ENCODE data around the gene WWOX. TPM values are rescaled to one million over a fixed set of nuclear protein-coding genes. Genes with fewer than 3 reads are reported as not detected.

WWOX gene
- total and polyA plus RNA-seq, 2 donors (not counting 1 experiment from before 2014, with no cell fraction given): 10.5 to 42.3 TPM

GRCh38 chr16:78205506-78205905 is 106.1 kb downstream of the WWOX start:
- Mint-ChIP-seq H3K27ac (no peak overlapping the region), H3K4me3 (no peak overlapping the region)

GRCh38 chr16:78206623-78207223 is 107.3 kb downstream of the WWOX start:
- CTCF ChIA-PET: no interaction called here
- Histone ChIP-seq H3K4me3 (ENCODE audit: control extremely low read depth in 1 of 5, extremely low read depth in 1 of 5, insufficient read depth in 1 of 5, low read depth in 2 of 5, low read length in 4 of 5) (no peak overlapping the region), H3K4me2 (replicated peaks; ENCODE audit: low read depth, low read length, poor library complexity, severe bottlenecking) (no peak overlapping the region), H2AFZ (ENCODE audit: insufficient read depth, low read depth, low read length, poor library complexity, severe bottlenecking) (no peak overlapping the region), H3K4me1 (ENCODE audit: control insufficient read depth in 2 of 2, insufficient read depth in 2 of 2, low read length in 2 of 2) (no peaks in the 10 kb centered on the region), H3K27ac (ENCODE audit: low read length in 2 of 2) (no peak overlapping the region), H3K79me2 (ENCODE audit: control insufficient read depth, insufficient read depth, low read length) (no peaks in the 10 kb centered on the region), H4K20me1 (ENCODE audit: control insufficient read depth, insufficient read depth, low read length, poor library complexity, severe bottlenecking) (no peaks in the 10 kb centered on the region), H3K27me3 (replicated peaks in 1 of 4; ENCODE audit: control extremely low read depth in 1 of 4, control insufficient read depth in 3 of 4, insufficient read depth in 4 of 4, low read length in 3 of 4) (no peaks in the 10 kb centered on the region), H3K9ac (ENCODE audit: low read length) (no peak overlapping the region), H3K9me3 (ENCODE audit: control extremely low read depth in 1 of 3, control insufficient read depth in 2 of 3, insufficient read depth in 1 of 3, low read length in 2 of 3) (no peaks in the 10 kb centered on the region), H3K36me3 (replicated peaks in 1 of 2; ENCODE audit: control extremely low read depth in 1 of 2, control insufficient read depth in 1 of 2, extremely low read depth in 1 of 2, insufficient read depth in 2 of 2, low read length in 1 of 2) (no peaks in the 10 kb centered on the region)
- H3K4me3 Mint-ChIP-seq: no peak overlapping the region
- no peaks in the 10 kb centered on the region for H3K9me3 Mint-ChIP-seq (ENCODE audit: insufficient read depth)
- intact Hi-C loops (cut with micrococcal nuclease): no loop called here
- WGBS (ENCODE audit: insufficient coverage): no CpG with 5 or more reads among the region's 2 CpGs
- TF ChIP-seq EZH2 (IDR thresholded peaks at IDR 0.05; ENCODE audit: borderline replicate concordance, insufficient read depth, low read depth, low read length, poor library complexity, severe bottlenecking) (no peak), CTCF (IDR thresholded peaks at IDR 0.05) (no peak)
- no peaks in the 10 kb centered on the region for H3K27me3 Mint-ChIP-seq
- H3K27ac Mint-ChIP-seq: no peak overlapping the region
- POLR2A ChIA-PET: no interaction called here
- DNase-seq: no peak
- ATAC-seq (ENCODE audit: low read depth): no peak
- H3K4me1 Mint-ChIP-seq: no peaks in the 10 kb centered on the region

More at GRCh38 chr16:78205506-78205905, 106.1 kb downstream of the WWOX start:
- DNase-seq (no peak), ATAC-seq (ENCODE audit: low read depth) (no peak)
- no peaks in the 10 kb centered on the region for H3K36me3 ChIP-seq (replicated peaks in 1 of 2; ENCODE audit: control extremely low read depth in 1 of 2, control insufficient read depth in 1 of 2, extremely low read depth in 1 of 2, insufficient read depth in 2 of 2, low read length in 1 of 2)
- no peaks in the 10 kb centered on the region for H3K79me2 ChIP-seq (ENCODE audit: control insufficient read depth, insufficient read depth, low read length)
- TF ChIP-seq EZH2 (IDR thresholded peaks at IDR 0.05; ENCODE audit: borderline replicate concordance, insufficient read depth, low read depth, low read length, poor library complexity, severe bottlenecking) (no peak), CTCF (IDR thresholded peaks at IDR 0.05) (no peak)
- H3K4me3 ChIP-seq (ENCODE audit: control extremely low read depth in 1 of 5, extremely low read depth in 1 of 5, insufficient read depth in 1 of 5, low read depth in 2 of 5, low read length in 4 of 5): no peak overlapping the region
- no peaks in the 10 kb centered on the region for H3K27me3 ChIP-seq (replicated peaks in 1 of 4; ENCODE audit: control extremely low read depth in 1 of 4, control insufficient read depth in 3 of 4, insufficient read depth in 4 of 4, low read length in 3 of 4)
- ChIA-PET CTCF (no interaction called here), POLR2A (no interaction called here)
- H3K4me1 ChIP-seq (ENCODE audit: control insufficient read depth in 2 of 2, insufficient read depth in 2 of 2, low read length in 2 of 2): no peaks in the 10 kb centered on the region
- no peaks in the 10 kb centered on the region for H3K9me3 Mint-ChIP-seq (ENCODE audit: insufficient read depth)
- H3K27me3 Mint-ChIP-seq: no peaks in the 10 kb centered on the region
- H4K20me1 ChIP-seq (ENCODE audit: control insufficient read depth, insufficient read depth, low read length, poor library complexity, severe bottlenecking): no peaks in the 10 kb centered on the region
- H3K4me1 Mint-ChIP-seq: no peaks in the 10 kb centered on the region
- intact Hi-C loops (cut with micrococcal nuclease): no loop called here
- H3K9ac ChIP-seq (ENCODE audit: low read length): no peak overlapping the region
- H3K4me2 ChIP-seq (replicated peaks; ENCODE audit: low read depth, low read length, poor library complexity, severe bottlenecking): no peak overlapping the region
- 99% methylated on average over 3 of the region's 3 CpGs for WGBS (ENCODE audit: insufficient coverage)
- H2AFZ ChIP-seq (ENCODE audit: insufficient read depth, low read depth, low read length, poor library complexity, severe bottlenecking): no peak overlapping the region
- H3K9me3 ChIP-seq (ENCODE audit: control extremely low read depth in 1 of 3, control insufficient read depth in 2 of 3, insufficient read depth in 1 of 3, low read length in 2 of 3): no peaks in the 10 kb centered on the region
- no peak overlapping the region for H3K27ac ChIP-seq (ENCODE audit: low read length in 2 of 2)
